VCaP (cell line): Measurements from ENCODE around the gene LMNTD2.

ENCODE experiments used
- H3K27ac ChIP-seq: fragments of 450-650 bp; 2 replicates; pipeline ENCODE4 v1.5.1; 2017
- TF ChIP-seq, protein P1 (sequence below): fragments of 450-650 bp; conservative IDR thresholded peaks from 2 replicates; pipeline ENCODE4 v1.5.1; 2017; ENCODE audit warnings: mild to moderate bottlenecking, moderate library complexity

LMNTD2 gene

GRCh38 chr11:563066-563811 lies 2.7 kb upstream of the LMNTD2 start:
- TF ChIP-seq, protein P1, sequence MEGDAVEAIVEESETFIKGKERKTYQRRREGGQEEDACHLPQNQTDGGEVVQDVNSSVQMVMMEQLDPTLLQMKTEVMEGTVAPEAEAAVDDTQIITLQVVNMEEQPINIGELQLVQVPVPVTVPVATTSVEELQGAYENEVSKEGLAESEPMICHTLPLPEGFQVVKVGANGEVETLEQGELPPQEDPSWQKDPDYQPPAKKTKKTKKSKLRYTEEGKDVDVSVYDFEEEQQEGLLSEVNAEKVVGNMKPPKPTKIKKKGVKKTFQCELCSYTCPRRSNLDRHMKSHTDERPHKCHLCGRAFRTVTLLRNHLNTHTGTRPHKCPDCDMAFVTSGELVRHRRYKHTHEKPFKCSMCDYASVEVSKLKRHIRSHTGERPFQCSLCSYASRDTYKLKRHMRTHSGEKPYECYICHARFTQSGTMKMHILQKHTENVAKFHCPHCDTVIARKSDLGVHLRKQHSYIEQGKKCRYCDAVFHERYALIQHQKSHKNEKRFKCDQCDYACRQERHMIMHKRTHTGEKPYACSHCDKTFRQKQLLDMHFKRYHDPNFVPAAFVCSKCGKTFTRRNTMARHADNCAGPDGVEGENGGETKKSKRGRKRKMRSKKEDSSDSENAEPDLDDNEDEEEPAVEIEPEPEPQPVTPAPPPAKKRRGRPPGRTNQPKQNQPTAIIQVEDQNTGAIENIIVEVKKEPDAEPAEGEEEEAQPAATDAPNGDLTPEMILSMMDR, result no peak

GRCh38 chr11:562046-562645 lies 1.6 kb upstream of the LMNTD2 start:
- H3K27ac ChIP-seq, result peak overlapping the region; percentile 95
- TF ChIP-seq, protein P1, result no peak

More at GRCh38 chr11:563066-563811, 2.7 kb upstream of the LMNTD2 start:
- H3K27ac ChIP-seq, result peak overlapping the region; percentile 95

GRCh38 chr11:561148-562003 lies 838 bp upstream of the LMNTD2 start:
- H3K27ac ChIP-seq, result peak overlapping the region; percentile 95
- TF ChIP-seq, protein P1, result no peak

DNA sequence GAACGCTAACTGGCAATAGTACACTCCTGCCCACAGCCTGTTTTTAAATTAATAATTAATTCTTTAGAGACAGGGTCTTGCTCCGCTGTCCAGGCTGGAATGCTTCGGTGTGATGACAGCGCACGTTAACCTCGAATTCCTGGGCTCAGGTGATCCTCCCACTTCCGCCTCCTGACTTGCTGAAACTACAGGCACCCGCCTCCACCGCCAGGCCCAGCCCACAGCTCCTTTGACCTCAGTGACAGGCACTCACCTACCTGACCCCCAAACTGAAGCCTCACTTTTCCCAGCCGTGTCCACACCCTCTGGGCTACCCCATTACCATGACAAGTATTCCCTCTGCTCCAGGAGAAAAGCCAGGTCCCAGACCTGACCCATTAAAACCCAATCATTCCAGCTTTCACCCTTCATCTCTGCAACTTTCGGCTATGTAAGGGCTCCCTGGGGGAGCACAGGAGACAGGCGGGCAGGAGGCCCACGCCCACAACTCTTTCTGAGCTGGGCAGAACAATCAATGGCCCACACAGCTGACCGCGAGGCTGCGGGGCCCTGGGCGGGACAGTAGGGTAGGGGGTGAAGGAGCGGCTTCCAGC lies 730 bp downstream of the LMNTD2 start:
- H3K27ac ChIP-seq, result peak overlapping the region; percentile 95

DNA sequence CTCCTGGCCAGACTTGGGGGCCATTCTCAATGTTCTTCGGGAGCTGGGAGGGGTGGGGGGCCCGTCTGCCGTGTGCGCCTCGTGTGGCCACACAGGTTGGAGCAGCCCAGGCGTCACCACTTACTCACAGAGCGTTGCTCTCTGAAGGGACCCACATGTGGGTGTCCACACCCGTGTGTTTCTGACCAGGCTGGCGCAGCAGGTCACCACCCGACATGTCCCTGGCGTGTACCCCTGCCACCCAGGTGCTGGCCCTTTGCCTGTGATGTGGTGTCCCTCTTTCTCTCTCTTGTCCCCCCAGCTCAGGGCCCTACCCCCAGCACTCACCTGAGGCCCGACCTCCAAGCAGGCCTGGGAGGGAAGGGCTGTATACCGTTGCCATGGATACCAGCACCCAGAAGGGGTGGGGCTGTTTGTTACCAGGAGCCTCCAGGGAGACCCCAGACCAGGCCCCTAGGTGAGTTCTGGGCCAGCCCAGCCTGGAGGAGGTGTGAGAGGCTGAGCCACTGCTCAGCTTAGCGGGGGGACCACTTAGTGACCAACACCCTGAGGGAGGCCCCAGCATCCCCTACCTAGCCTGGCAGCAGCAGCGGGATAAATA lies 1.4 kb downstream of the LMNTD2 start:
- no peak overlapping the region for H3K27ac ChIP-seq
- TF ChIP-seq, protein P1, result 0 out of 2 replicates have a peak, but pooled peaks have one; percentile 6

More for the DNA sequence above, 730 bp downstream of the LMNTD2 start:
- TF ChIP-seq, protein P1, result no peak

DNA sequence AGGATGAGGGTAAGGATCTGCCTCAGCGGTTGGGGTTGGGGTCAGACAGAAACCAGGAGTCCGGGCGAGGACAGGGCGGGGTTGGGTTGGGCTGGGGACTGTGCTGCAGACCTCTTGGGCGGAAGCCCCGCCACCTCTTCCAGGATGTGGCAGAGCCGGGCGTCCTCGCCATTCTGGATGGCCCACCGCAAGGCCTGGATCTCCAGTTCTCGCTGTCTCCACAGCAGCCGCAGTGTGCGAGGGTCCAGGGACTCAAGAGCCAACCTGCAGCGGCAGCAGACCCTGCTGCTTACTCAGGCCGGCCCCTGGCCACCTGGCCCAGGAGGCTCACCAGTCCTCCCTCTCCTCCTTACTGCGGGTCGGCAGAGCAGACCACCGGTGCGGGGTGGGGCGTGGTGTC lies 2.0 kb downstream of the LMNTD2 start:
- TF ChIP-seq, protein P1, result no peak
- no peak overlapping the region for H3K27ac ChIP-seq
